Activated CD8-positive, alpha-beta T cell treated with anti-CD3 and anti-CD28 coated beads, Interleukin-2, amount 10 ng/mL, durations not matched to agents 7 days and 5 days (primary cell): Measurements from ENCODE around the gene ZBTB1. TPM values are rescaled to one million over a fixed set of nuclear protein-coding genes. Genes with fewer than 3 reads are reported as not detected.
A peak's percentile ranks its signal among the peaks of the same experiment; 100 is the strongest.
"Not testable (repeated sequence)": the region's sequence is repeated elsewhere in the genome, so short reads cannot be mapped to it uniquely, and the experiment has no call there.

Experiments
- ATAC-seq: fragments of 150-1000 bp; cut with Tn5 transposase; one replicate; pipeline ENCODE4 v1.10.0; 2021; ENCODE audit warnings: moderate library complexity
- CTCF ChIA-PET: fragments of 350-600 bp; sonication (Branson Sonifier 250); formaldehyde crosslinking; loops from one replicate; lab custom pipeline; 2021; ENCODE audit warnings: antibody characterized with exemption; lab: Charles Lee
- POLR2A ChIA-PET: fragments of 350-600 bp; sonication (Branson Sonifier 250); formaldehyde crosslinking; loops from one replicate; lab custom pipeline; 2021; ENCODE audit warnings: antibody characterized with exemption; lab: Charles Lee
- DNase-seq: peaks from one replicate; pipeline ENCODE4 v3.0.0-alpha.2; 2020
- H3K27ac Mint-ChIP-seq: one replicate; pipeline ENCODE4 v1.8.0; 2021; ENCODE audit warnings: mild to moderate bottlenecking, mixed read lengths
- H3K27me3 Mint-ChIP-seq: one replicate; pipeline ENCODE4 v1.8.0; 2021; ENCODE audit warnings: low read depth, mixed read lengths
- H3K36me3 Mint-ChIP-seq: one replicate; pipeline ENCODE4 v1.8.0; 2021; ENCODE audit warnings: low read depth, mixed read lengths
- H3K4me1 Mint-ChIP-seq: one replicate; pipeline ENCODE4 v1.8.0; 2021; ENCODE audit warnings: low read depth, mixed read lengths
- H3K4me3 Mint-ChIP-seq: one replicate; pipeline ENCODE4 v1.8.0; 2021; ENCODE audit warnings: mild to moderate bottlenecking, mixed read lengths
- H3K9me3 Mint-ChIP-seq: one replicate; pipeline ENCODE4 v1.8.0; 2022; ENCODE audit warnings: mixed read lengths; ENCODE audit not compliant: insufficient read depth
- total RNA-seq, 2 experiments: library from RNA; stranded (reverse); gene quantifications; one replicate each; pipeline ENCODE4 v1.2.3, GENCODE V29; 2021

The ZBTB1 gene
- total RNA-seq, 2 experiments from 2014 or later = 58.3 to 61.7 TPM

DNA sequence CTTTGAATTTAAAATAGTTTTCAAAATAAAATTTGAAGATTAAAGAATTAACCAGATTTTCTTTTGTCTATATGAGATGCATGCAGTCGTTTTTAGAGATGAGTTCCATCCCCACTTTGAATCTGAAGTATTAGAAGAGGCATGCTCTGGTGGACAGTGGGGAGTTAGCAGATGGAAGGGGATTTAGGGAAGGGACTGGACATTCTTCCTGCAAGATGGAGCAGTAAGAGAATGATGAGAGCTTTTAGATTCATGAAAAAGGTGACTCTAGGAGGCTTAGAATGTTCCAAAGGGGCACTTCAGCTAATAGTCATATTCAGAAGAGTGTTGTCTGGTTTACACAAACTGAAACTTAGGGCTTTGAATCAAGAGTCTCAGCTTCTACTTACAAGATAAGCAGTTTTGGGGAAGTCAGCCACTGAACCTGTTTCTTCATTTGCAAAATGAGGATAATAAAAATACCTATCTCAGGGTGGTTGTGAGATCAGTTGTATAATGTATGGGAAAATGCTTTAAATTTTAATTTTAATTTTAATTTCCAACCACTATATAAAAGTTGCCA is 3.7 kb downstream of the ZBTB1 start:
- DNase-seq (no peak), ATAC-seq (no peak)
- no peaks in the 10 kb centered on the region for H3K27me3 Mint-ChIP-seq
- H3K9me3 Mint-ChIP-seq = no peaks in the 10 kb centered on the region
- peaks cover 42% of the 10 kb centered on the region for H3K36me3 Mint-ChIP-seq
- ChIA-PET POLR2A (interaction anchor here (1.1 to 1.9 kb wide), 2 partner anchors 14 to 121 kb away, joined by 3 to 7 read pairs; partner anchors contain the start of gene MTHFD1), CTCF (interaction anchor here (0.7 to 1.4 kb wide), 3 partner anchors 32 to 164 kb away, joined by 3 to 5 read pairs (median 3); no protein-coding TSS in a partner anchor)
- peaks cover 57% of the 10 kb centered on the region for H3K4me1 Mint-ChIP-seq
- peak overlapping the region; percentile 85 for H3K4me3 Mint-ChIP-seq
- H3K27ac Mint-ChIP-seq = peak overlapping the region; percentile 47

DNA sequence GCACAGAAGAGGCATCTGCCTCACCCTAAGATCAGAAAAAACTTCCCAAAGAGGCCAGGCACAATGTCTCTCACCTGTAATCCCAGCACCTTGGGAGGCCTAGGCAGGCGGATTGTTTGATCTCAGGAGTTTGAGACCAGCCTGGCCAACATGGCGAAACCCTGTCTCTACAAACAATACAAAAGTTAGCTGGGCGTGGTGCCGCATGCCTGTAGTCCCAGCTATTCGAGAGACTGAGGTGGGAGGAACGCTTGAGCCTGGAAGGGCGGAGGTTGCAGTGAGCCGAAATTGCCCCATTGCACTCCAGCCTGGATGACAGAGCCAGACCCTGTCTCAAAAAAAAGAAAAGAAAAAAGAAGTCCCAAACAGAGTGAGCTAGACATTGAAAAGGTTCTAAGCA is 4.5 kb downstream of the ZBTB1 start:
- no peak overlapping the region for H3K4me3 Mint-ChIP-seq
- H3K36me3 Mint-ChIP-seq = peaks cover 44% of the 10 kb centered on the region
- POLR2A ChIA-PET = interaction anchor here (1.1 to 1.9 kb wide), 2 partner anchors 13 to 122 kb away, joined by 3 to 7 read pairs; partner anchors contain the start of gene MTHFD1
- ATAC-seq (no peak), DNase-seq (no peak)
- CTCF ChIA-PET = interaction anchor here (0.5 to 4.1 kb wide), 10 partner anchors 13 to 383 kb away, joined by 3 to 43 read pairs (median 4); no protein-coding TSS in a partner anchor
- H3K4me1 Mint-ChIP-seq = peaks cover 59% of the 10 kb centered on the region
- peak overlapping the region; percentile 37 for H3K27ac Mint-ChIP-seq
- no peaks in the 10 kb centered on the region for H3K9me3 Mint-ChIP-seq
- H3K27me3 Mint-ChIP-seq = no peaks in the 10 kb centered on the region

GRCh38 chr14:64510825-64511671 is 6.5 kb downstream of the ZBTB1 start:
- peak overlapping the region; percentile 39 for H3K27ac Mint-ChIP-seq
- POLR2A ChIA-PET = interaction anchor here (1.1 to 1.3 kb wide), 4 partner anchors 8 to 123 kb away, joined by 3 to 7 read pairs (median 4); partner anchors contain the start of gene MTHFD1
- peaks cover 65% of the 10 kb centered on the region for H3K4me1 Mint-ChIP-seq
- CTCF ChIA-PET = interaction anchor here (0.6 to 4.1 kb wide), 34 partner anchors 9 to 208 kb away, joined by 3 to 43 read pairs (median 5); partner anchors contain the start of genes AKAP5 and HSPA2
- H3K27me3 Mint-ChIP-seq = no peaks in the 10 kb centered on the region
- peak overlapping the region; percentile 2 for H3K4me3 Mint-ChIP-seq
- ATAC-seq (peak; percentile 49), DNase-seq (peak; percentile 78)
- H3K9me3 Mint-ChIP-seq = no peaks in the 10 kb centered on the region
- H3K36me3 Mint-ChIP-seq = peaks cover 35% of the 10 kb centered on the region

GRCh38 chr14:64513271-64513670 is 8.7 kb downstream of the ZBTB1 start:
- DNase-seq = no peak
- no peak overlapping the region for H3K27ac Mint-ChIP-seq
- no peaks in the 10 kb centered on the region for H3K9me3 Mint-ChIP-seq
- CTCF ChIA-PET = interaction anchor here (1.7 to 2.8 kb wide), 2 partner anchors 21 to 83 kb away, joined by 5 to 22 read pairs; no protein-coding TSS in a partner anchor
- H3K4me1 Mint-ChIP-seq = peaks cover 59% of the 10 kb centered on the region
- H3K27me3 Mint-ChIP-seq = no peaks in the 10 kb centered on the region
- H3K36me3 Mint-ChIP-seq = peaks cover 23% of the 10 kb centered on the region
- no peak for ATAC-seq
- no peak overlapping the region for H3K4me3 Mint-ChIP-seq
- POLR2A ChIA-PET = no interaction called here

DNA sequence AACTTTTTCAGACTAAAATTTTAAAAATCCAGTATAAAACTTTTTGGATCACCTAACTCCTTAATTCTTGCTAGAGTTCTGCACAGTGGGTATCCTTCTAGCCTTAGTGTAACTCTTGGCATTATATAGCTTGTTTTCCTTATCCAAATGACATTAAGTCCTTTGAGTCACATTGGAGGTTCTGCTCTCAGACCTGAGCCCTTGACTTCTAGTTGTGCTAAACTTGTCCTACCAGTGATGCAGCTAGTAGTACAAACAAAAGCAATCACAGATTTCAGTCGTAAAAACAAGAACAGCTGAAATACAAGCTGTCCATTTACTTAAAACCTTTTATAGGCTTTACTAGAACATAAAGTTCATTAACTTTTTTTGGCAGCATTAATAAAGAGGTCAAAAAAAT is 10.5 kb downstream of the ZBTB1 start:
- H3K27me3 Mint-ChIP-seq = no peaks in the 10 kb centered on the region
- no peak overlapping the region for H3K4me3 Mint-ChIP-seq
- peaks cover 42% of the 10 kb centered on the region for H3K4me1 Mint-ChIP-seq
- H3K36me3 Mint-ChIP-seq = peaks cover 18% of the 10 kb centered on the region
- CTCF ChIA-PET = interaction anchor here (1.2 to 1.9 kb wide), 4 partner anchors 25 to 85 kb away, joined by 3 to 5 read pairs (median 4); no protein-coding TSS in a partner anchor
- H3K27ac Mint-ChIP-seq = no peak overlapping the region
- no peak for DNase-seq
- H3K9me3 Mint-ChIP-seq = no peaks in the 10 kb centered on the region
- ATAC-seq = no peak
- POLR2A ChIA-PET = interaction anchor here (0.5 to 2.3 kb wide), 2 partner anchors 12 to 743 kb away, joined by 3 to 8 read pairs; no protein-coding TSS in a partner anchor

DNA sequence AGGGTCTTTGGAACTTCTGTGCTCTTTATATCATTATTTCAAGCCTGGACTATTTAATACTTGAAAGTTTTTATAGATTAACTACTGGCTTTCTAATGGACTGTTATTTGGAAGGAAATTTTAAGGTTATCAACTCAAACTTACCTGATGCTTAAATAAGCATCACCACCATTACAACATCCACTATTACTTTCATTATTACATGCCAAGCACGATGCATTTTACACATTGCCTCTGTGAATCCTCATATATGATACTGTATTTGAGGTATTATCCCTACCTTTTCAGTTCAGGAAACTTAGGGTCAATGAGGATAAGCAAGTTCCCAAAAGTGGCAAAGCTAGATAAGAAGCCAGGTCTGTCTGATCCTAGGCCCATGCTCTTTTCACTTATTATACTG is 12.4 kb downstream of the ZBTB1 start:
- DNase-seq = no peak
- Mint-ChIP-seq H3K27me3 (no peaks in the 10 kb centered on the region), H3K4me1 (peaks cover 29% of the 10 kb centered on the region), H3K36me3 (peaks cover 16% of the 10 kb centered on the region), H3K9me3 (no peaks in the 10 kb centered on the region), H3K4me3 (no peak overlapping the region), H3K27ac (no peak overlapping the region)
- ATAC-seq = no peak
- CTCF ChIA-PET = interaction anchor here (0.6 kb wide), 1 partner anchor 87 kb away, joined by 3 read pairs; no protein-coding TSS in a partner anchor
- POLR2A ChIA-PET = no interaction called here

GRCh38 chr14:64517667-64518066 is 13.1 kb downstream of the ZBTB1 start:
- H3K4me1 Mint-ChIP-seq = peaks cover 24% of the 10 kb centered on the region
- CTCF ChIA-PET = interaction anchor here (0.6 kb wide), 1 partner anchor 88 kb away, joined by 3 read pairs; no protein-coding TSS in a partner anchor
- H3K9me3 Mint-ChIP-seq, H3K27ac Mint-ChIP-seq, POLR2A ChIA-PET, H3K27me3 Mint-ChIP-seq, H3K4me3 Mint-ChIP-seq, DNase-seq, ATAC-seq: not testable (repeated sequence)
- H3K36me3 Mint-ChIP-seq = peaks cover 16% of the 10 kb centered on the region

DNA sequence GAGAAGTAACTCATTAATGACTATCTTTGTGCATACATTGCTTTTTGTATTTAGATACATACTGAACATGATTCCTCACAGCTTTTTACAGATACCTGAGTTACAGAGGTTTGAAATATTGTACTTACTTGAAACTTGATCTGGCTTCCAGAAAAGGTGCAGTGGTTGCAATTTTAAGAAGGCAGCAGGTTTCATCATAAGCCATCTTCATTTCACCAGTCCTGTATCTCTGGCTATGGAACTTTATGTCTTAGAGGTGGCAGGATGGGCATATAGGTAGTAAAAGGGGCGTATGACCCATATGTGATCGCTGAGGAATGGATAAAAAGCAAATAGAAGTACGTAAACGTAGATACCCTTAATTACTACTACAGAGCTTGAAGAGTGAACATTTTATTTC is 13.7 kb downstream of the ZBTB1 start:
- Mint-ChIP-seq H3K36me3 (peaks cover 16% of the 10 kb centered on the region), H3K27me3 (no peaks in the 10 kb centered on the region), H3K27ac (no peak overlapping the region), H3K4me1 (peaks cover 24% of the 10 kb centered on the region), H3K9me3 (no peaks in the 10 kb centered on the region), H3K4me3 (no peak overlapping the region)
- no peak for DNase-seq
- CTCF ChIA-PET = interaction anchor here (0.7 kb wide), 1 partner anchor 119 kb away, joined by 3 read pairs; no protein-coding TSS in a partner anchor
- ATAC-seq = no peak
- POLR2A ChIA-PET = interaction anchor here (0.6 kb wide), 1 partner anchor 442 kb away, joined by 5 read pairs; no protein-coding TSS in a partner anchor

DNA sequence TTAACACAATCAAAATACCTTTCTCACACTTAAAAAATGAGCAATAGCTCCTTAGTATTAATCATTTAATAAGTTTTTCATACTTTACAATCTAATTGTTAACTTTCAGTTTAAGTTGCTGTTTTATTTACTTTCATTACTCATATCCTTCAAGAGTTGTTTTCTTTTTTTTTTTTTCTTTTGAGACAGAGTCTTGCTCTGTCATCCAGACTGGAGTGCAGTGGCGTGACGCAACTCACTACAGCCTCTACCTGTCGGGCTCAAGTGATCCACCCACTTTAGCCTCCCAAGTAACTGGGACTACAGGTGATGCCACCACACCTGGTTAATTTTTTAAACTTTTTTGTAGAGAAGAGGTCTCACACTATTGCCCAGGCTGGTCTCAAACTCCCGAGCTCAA is 16.1 kb downstream of the ZBTB1 start:
- no peak for DNase-seq
- Mint-ChIP-seq H3K36me3 (peaks cover 18% of the 10 kb centered on the region), H3K9me3 (no peaks in the 10 kb centered on the region), H3K27ac (no peak overlapping the region), H3K4me3 (no peak overlapping the region), H3K27me3 (no peaks in the 10 kb centered on the region), H3K4me1 (peaks cover 18% of the 10 kb centered on the region)
- ATAC-seq = no peak
- ChIA-PET POLR2A (interaction anchor here (1.8 kb wide), 1 partner anchor 18 kb away, joined by 4 read pairs; no protein-coding TSS in a partner anchor), CTCF (interaction anchor here (1.0 to 4.5 kb wide), 5 partner anchors 8 to 177 kb away, joined by 3 to 41 read pairs (median 5); no protein-coding TSS in a partner anchor)

- no peak for DNase-seq
- ChIA-PET POLR2A (interaction anchor here (1.0 to 1.8 kb wide), 3 partner anchors 12 to 20 kb away, joined by 3 to 4 read pairs (median 3); no protein-coding TSS in a partner anchor), CTCF (interaction anchor here (2.4 to 4.5 kb wide), 2 partner anchors 13 to 114 kb away, joined by 12 to 41 read pairs; no protein-coding TSS in a partner anchor)
- Mint-ChIP-seq H3K27ac (no peak overlapping the region), H3K27me3 (no peaks in the 10 kb centered on the region), H3K4me1 (peaks cover 6% of the 10 kb centered on the region), H3K36me3 (peaks cover 25% of the 10 kb centered on the region), H3K4me3 (no peak overlapping the region), H3K9me3 (no peaks in the 10 kb centered on the region)
- no peak for ATAC-seq
These were observed 18.2 kb downstream of the ZBTB1 start for GRCh38 chr14:64522591-64523355.
